GM18907 (cell line): Measurements from ENCODE around the gene RBP3.

Experiments used
- ATAC-seq: cut with Tn5 transposase; IDR thresholded peaks from one replicate; pipeline ENCODE4 v1.9.1; 2021; ENCODE audit warnings: mild to moderate bottlenecking, moderate library complexity; ENCODE audit not compliant: unreplicated experiment

Gene RBP3

GRCh38 chr10:47334466-47335295, 13.5 kb upstream of the RBP3 start:
- ATAC-seq = no peak

- no peak for ATAC-seq
These were observed 12.3 kb upstream of the RBP3 start for GRCh38 chr10:47335906-47336305.

- ATAC-seq = no peak
These were observed 11.6 kb upstream of the RBP3 start for GRCh38 chr10:47336387-47337134.

- no peak for ATAC-seq
These were observed 10.9 kb upstream of the RBP3 start for GRCh38 chr10:47337310-47337709.

GRCh38 chr10:47339186-47339735, 8.9 kb upstream of the RBP3 start:
- ATAC-seq = no peak

- no peak for ATAC-seq
These were observed 8.2 kb upstream of the RBP3 start for GRCh38 chr10:47339759-47340607.

GRCh38 chr10:47340608-47341170, 7.5 kb upstream of the RBP3 start:
- ATAC-seq = no peak

GRCh38 chr10:47344996-47345870, 2.9 kb upstream of the RBP3 start:
- ATAC-seq = no peak

GRCh38 chr10:47346581-47347302, 1.4 kb upstream of the RBP3 start:
- ATAC-seq = no peak

GRCh38 chr10:47347303-47347675, 874 bp upstream of the RBP3 start:
- no peak for ATAC-seq

GRCh38 chr10:47348661-47349470, 703 bp downstream of the RBP3 start:
- no peak for ATAC-seq

- no peak for ATAC-seq
These were observed 1.4 kb downstream of the RBP3 start for GRCh38 chr10:47349516-47349915.

- no peak for ATAC-seq
These were observed 1.8 kb downstream of the RBP3 start for GRCh38 chr10:47349941-47350371.

- ATAC-seq = no peak
These were observed 2.8 kb downstream of the RBP3 start for GRCh38 chr10:47350671-47351640.

- ATAC-seq = no peak
These were observed 4.0 kb downstream of the RBP3 start for GRCh38 chr10:47351899-47352815.

- ATAC-seq = no peak
These were observed 5.2 kb downstream of the RBP3 start for GRCh38 chr10:47353351-47353750.
